AG04450 (cell line): ENCODE data around the gene SLC6A4. TPM values are rescaled to one million over a fixed set of nuclear protein-coding genes. Genes with fewer than 3 reads are reported as not detected.

Experiments
- CTCF ChIA-PET: fragments of 300-600, 350-600 bp; formaldehyde crosslinking; extraction: SDS; loops from one replicate; lab custom pipeline; 2022; ENCODE audit warnings: antibody characterized with exemption, inconsistent platforms; lab: Charles Lee
- POLR2A ChIA-PET: fragments of 350-600 bp; formaldehyde crosslinking; extraction: SDS; loops from one replicate; lab custom pipeline; 2021; ENCODE audit warnings: antibody characterized with exemption, inconsistent platforms; lab: Yijun Ruan, JAX
- DNase-seq: peaks from one replicate; pipeline ENCODE4 v3.0.0-alpha.2; 2011; ENCODE audit warnings: low read depth, low spot score
- H3K27ac ChIP-seq: one replicate; pipeline ENCODE4 v1.5.1; 2012; ENCODE audit warnings: low read depth, low read length, control low read depth
- H3K27me3 ChIP-seq: one replicate; pipeline ENCODE4 v1.6.0; 2012; ENCODE audit warnings: low read length; ENCODE audit not compliant: control insufficient read depth, insufficient read depth
- H3K4me3 ChIP-seq: 2 replicates; pipeline ENCODE4 v1.5.1; 2011; ENCODE audit warnings: mild to moderate bottlenecking, low read depth, low read length, control low read depth
- H3K9me3 ChIP-seq: 2 replicates; pipeline ENCODE4 v1.5.1; 2012; ENCODE audit warnings: low read length; ENCODE audit not compliant: control insufficient read depth, insufficient read depth
- polyA plus RNA-seq: library from polyadenylated mRNA; depleted of rRNA; stranded (reverse); fragments of >200 nt; gene quantifications from 2 replicates; pipeline ENCODE4 v1.2.3, GENCODE V29; 2011
- TF ChIP-seq, protein P1 (sequence below): IDR thresholded peaks from 2 replicates; pipeline ENCODE4 v1.5.1; 2011; ENCODE audit warnings: low read depth, low read length, control low read depth, inconsistent platforms

The SLC6A4 gene
- polyA plus RNA-seq, 1 experiment: not detected

- H3K27ac ChIP-seq: no peak overlapping the region
- TF ChIP-seq, protein P1, sequence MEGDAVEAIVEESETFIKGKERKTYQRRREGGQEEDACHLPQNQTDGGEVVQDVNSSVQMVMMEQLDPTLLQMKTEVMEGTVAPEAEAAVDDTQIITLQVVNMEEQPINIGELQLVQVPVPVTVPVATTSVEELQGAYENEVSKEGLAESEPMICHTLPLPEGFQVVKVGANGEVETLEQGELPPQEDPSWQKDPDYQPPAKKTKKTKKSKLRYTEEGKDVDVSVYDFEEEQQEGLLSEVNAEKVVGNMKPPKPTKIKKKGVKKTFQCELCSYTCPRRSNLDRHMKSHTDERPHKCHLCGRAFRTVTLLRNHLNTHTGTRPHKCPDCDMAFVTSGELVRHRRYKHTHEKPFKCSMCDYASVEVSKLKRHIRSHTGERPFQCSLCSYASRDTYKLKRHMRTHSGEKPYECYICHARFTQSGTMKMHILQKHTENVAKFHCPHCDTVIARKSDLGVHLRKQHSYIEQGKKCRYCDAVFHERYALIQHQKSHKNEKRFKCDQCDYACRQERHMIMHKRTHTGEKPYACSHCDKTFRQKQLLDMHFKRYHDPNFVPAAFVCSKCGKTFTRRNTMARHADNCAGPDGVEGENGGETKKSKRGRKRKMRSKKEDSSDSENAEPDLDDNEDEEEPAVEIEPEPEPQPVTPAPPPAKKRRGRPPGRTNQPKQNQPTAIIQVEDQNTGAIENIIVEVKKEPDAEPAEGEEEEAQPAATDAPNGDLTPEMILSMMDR: no peak
- CTCF ChIA-PET: no interaction called here
- no peak overlapping the region for H3K4me3 ChIP-seq
- POLR2A ChIA-PET: no interaction called here
- H3K27me3 ChIP-seq: no peaks in the 10 kb centered on the region
- DNase-seq: no peak
- H3K9me3 ChIP-seq: no peaks in the 10 kb centered on the region
Measured at GRCh38 chr17:30165960-30166359, 69.5 kb downstream of the SLC6A4 start.

DNA sequence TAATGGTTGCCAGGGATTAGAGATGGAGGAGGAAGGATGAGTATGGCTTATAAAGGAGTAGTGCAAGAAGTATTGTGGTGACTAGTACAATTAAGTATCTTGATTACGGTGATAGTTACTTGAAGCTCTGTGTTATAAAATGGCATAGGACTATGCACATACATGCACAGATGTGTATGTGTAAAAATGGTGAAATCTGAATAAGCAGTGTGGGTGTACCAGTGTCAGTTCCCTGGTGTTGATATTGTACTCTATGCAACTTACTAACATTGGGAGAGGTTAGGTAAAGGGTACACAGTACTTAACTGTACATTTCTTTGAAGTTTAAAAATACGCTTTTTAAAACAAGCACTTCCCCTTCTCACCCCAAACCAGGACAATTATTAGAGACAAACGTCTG lies 70.3 kb downstream of the SLC6A4 start:
- Histone ChIP-seq H3K9me3 (no peaks in the 10 kb centered on the region), H3K27me3 (no peaks in the 10 kb centered on the region), H3K27ac (no peak overlapping the region), H3K4me3 (no peak overlapping the region)
- ChIA-PET CTCF (interaction anchor here (1.1 kb wide), 1 partner anchor 113 kb away, joined by 3 read pairs; no protein-coding TSS in a partner anchor), POLR2A (no interaction called here)
- no peak for DNase-seq
- TF ChIP-seq, protein P1: no peak

- CTCF ChIA-PET: interaction anchor here (1.1 kb wide), 1 partner anchor 113 kb away, joined by 3 read pairs; no protein-coding TSS in a partner anchor
- DNase-seq: no peak
- POLR2A ChIA-PET: no interaction called here
- TF ChIP-seq, protein P1: no peak
- Histone ChIP-seq H3K4me3 (no peak overlapping the region), H3K27ac (no peak overlapping the region), H3K27me3 (no peaks in the 10 kb centered on the region), H3K9me3 (peaks cover 3% of the 10 kb centered on the region)
Measured at GRCh38 chr17:30164531-30164930, 71.0 kb downstream of the SLC6A4 start.

DNA sequence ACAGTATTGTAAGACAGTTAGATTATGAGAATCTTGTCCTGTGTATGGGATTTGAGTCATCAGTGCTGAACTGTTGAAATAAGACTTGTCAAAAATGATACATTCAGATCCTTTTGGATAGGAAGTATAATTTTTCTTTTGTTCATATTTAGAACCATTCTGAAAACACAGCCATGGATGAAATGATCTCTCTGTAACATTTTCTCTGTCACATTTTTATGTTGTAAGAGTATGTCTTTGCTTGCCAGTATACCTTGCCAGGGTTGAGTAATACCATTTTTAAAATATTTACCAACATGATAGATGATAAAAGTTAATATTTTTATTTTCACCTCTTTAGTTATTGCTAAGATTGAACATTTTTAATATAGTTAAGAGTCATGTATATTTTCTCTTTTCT lies 73.9 kb downstream of the SLC6A4 start:
- DNase-seq: no peak
- TF ChIP-seq, protein P1: no peak
- POLR2A ChIA-PET: interaction anchor here (1.2 kb wide), 1 partner anchor 94 kb away, joined by 3 read pairs; no protein-coding TSS in a partner anchor
- CTCF ChIA-PET: no interaction called here
- Histone ChIP-seq H3K27ac (no peak overlapping the region), H3K9me3 (peaks cover 3% of the 10 kb centered on the region), H3K27me3 (no peaks in the 10 kb centered on the region), H3K4me3 (no peak overlapping the region)

GRCh38 chr17:30160419-30161172 lies 74.9 kb downstream of the SLC6A4 start:
- H3K27ac ChIP-seq: no peak overlapping the region
- TF ChIP-seq, protein P1: no peak
- no peak for DNase-seq
- H3K9me3 ChIP-seq: peaks cover 3% of the 10 kb centered on the region
- POLR2A ChIA-PET: interaction anchor here (0.6 kb wide), 1 partner anchor 21 kb away, joined by 3 read pairs; no protein-coding TSS in a partner anchor
- CTCF ChIA-PET: interaction anchor here (0.6 kb wide), 1 partner anchor 258 kb away, joined by 3 read pairs; no protein-coding TSS in a partner anchor
- no peaks in the 10 kb centered on the region for H3K27me3 ChIP-seq
- H3K4me3 ChIP-seq: no peak overlapping the region
